Measurements from ENCODE around the gene ZKSCAN1.

Gene ZKSCAN1

GRCh38 chr7:100082978-100083377, 67.6 kb downstream of the ZKSCAN1 start:
- no peak for DNase-seq

DNA sequence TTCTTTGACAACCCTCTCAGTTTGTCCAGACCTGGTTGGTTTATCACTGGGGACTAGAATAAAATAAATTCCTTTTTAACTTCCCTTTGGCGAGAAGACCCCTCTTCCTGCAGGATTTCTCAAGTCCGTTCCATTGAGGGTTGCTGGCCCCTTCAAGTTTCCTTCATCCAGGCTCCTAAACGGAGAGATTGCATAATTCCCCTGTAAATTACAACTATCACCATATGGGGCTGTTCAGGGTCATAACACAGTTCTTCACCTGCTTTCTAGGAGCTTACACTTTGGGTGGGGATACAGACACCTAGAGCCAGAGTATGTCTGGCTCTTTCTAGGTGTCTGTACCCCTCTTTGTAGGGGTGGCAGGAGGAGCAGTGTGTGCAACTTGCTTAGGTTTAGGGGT, 70.1 kb downstream of the ZKSCAN1 start:
- no peak for DNase-seq

GRCh38 chr7:100087055-100087750, 71.8 kb downstream of the ZKSCAN1 start:
- no peak for DNase-seq

GRCh38 chr7:100088095-100088620, 72.8 kb downstream of the ZKSCAN1 start:
- no peak for DNase-seq

DNA sequence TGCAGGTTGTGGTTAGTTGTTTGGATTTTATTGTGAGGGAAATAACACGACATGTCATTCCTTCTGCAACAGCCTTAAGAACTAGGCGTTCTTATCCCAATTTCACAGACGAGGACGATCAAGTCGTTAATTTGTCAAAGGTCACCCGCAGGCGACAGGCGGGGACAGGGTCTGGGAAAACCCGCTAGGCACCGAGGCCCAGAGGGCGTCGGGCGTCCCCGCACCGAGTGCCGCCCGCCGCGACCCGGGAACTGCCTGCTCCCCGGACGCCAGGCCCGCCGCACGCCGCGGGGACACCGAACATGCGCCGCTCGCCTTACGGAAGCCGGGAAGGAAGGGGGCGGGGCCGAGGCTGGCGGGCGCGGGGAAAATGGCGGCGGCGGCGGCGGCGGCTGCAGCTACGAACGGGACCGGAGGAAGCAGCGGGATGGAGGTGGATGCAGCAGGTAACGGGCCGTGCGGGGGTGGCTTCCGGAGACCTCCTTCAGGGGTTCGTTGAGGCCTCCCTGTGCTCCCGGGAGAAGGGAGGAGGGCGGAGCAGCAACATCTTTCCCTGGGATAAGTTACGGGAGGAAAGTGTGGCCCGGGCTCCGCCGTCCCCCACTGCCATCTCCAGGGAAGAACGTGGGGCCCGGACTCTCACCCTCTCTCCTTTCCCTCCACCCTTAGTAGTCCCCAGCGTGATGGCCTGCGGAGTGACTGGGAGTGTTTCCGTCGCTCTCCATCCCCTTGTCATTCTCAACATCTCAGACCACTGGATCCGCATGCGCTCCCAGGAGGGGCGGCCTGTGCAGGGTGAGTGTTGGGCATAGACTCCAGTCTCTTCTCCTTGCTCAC, 73.4 kb downstream of the ZKSCAN1 start, which contains the start of gene COPS6:
Gene COPS6, plus strand, starts transcription at position 349 of the 837 bp plus-strand sequence. Its CDS starts 22 bp downstream, at position 371.
- DNase-seq: peak; percentile 71 to 86 (median 74)

DNA sequence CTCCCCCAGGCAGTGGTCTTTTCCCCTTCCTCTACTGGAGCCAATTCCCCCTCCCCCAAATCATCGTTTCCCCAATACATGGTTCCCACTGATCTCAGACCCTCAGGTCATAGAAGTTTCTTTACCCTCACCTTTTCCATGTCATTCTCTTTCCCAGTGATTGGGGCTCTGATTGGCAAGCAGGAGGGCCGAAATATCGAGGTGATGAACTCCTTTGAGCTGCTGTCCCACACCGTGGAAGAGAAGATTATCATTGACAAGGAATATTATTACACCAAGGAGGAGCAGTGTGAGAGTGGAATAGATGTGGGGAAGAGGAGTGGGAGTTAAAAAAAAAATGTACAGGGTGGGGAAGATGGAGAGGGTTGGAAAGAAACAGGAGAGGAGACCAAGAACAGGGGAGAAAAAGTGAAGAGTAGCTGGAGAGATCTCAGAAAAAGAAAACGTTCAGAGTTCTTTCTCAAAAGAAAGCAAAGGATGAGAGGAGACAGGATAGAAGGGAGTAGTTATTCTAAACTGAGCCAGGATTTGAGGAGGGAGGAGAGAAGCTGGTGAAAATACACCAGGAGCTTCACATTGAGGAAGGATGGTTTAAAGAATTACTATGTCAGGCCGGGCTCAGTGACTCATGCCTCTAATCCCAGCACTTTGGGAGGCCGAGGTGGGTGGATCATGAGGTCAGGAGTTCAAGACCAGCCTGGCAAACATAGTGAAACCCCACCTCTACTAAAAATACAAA, 74.2 kb downstream of the ZKSCAN1 start:
- no peak for DNase-seq

GRCh38 chr7:100090527-100091410, 75.4 kb downstream of the ZKSCAN1 start:
- no peak for DNase-seq

Data from activated CD4-positive, CD25-positive, alpha-beta regulatory T cell (primary cell).